Activated B cell treated with CpG ODN at 0.5 μM for 24 hours (primary cell): ENCODE data around the gene CACNA1B. TPM values are rescaled to one million over a fixed set of nuclear protein-coding genes. Genes with fewer than 3 reads are reported as not detected.

Experiments
- ATAC-seq: fragments of 200-7000 bp; cut with Tn5 transposase; one replicate; pipeline ENCODE4 v1.10.0; 2021; ENCODE audit warnings: low read depth, mild to moderate bottlenecking, moderate library complexity
- CTCF ChIA-PET: fragments of 350-600 bp; sonication (Branson Sonifier 250); formaldehyde crosslinking; loops from one replicate; lab custom pipeline; 2021; ENCODE audit warnings: antibody characterized with exemption; lab: Charles Lee
- POLR2A ChIA-PET: fragments of 350-600 bp; sonication (Branson Sonifier 250); formaldehyde crosslinking; loops from one replicate; lab custom pipeline; 2021; ENCODE audit warnings: antibody characterized with exemption; lab: Charles Lee
- DNase-seq: peaks from one replicate; pipeline ENCODE4 v3.0.0; 2022
- H3K27ac Mint-ChIP-seq: one replicate; pipeline ENCODE4 v1.8.0; 2020; ENCODE audit warnings: mixed read lengths
- H3K27me3 Mint-ChIP-seq: one replicate; pipeline ENCODE4 v1.8.0; 2021; ENCODE audit warnings: mixed read lengths
- H3K36me3 Mint-ChIP-seq: one replicate; pipeline ENCODE4 v1.8.0; 2021; ENCODE audit warnings: low read depth, mixed read lengths
- H3K4me1 Mint-ChIP-seq: one replicate; pipeline ENCODE4 v1.8.0; 2021; ENCODE audit warnings: mixed read lengths
- H3K4me3 Mint-ChIP-seq: one replicate; pipeline ENCODE4 v1.8.0; 2020; ENCODE audit warnings: mild to moderate bottlenecking, mixed read lengths
- H3K9me3 Mint-ChIP-seq: one replicate; pipeline ENCODE4 v1.8.0; 2020; ENCODE audit warnings: mixed read lengths
- intact Hi-C: fragments of 100-400 bp; cut with micrococcal nuclease; formaldehyde crosslinking; loops from one replicate; pipeline ENCODE4 v1.15.1; 2024
- total RNA-seq: library from RNA; stranded (reverse); gene quantifications from 2 replicates; pipeline ENCODE4 v1.2.3, GENCODE V29; 2022
- TF ChIP-seq, protein P1 (sequence below): fragments of 200-600 bp; IDR thresholded peaks from one replicate; pipeline ENCODE4 v1.8.0; 2022; ENCODE audit warnings: antibody characterized with exemption, mild to moderate bottlenecking

The CACNA1B gene
- total RNA-seq, 1 donor from 2014 or later = 1.5 TPM

DNA sequence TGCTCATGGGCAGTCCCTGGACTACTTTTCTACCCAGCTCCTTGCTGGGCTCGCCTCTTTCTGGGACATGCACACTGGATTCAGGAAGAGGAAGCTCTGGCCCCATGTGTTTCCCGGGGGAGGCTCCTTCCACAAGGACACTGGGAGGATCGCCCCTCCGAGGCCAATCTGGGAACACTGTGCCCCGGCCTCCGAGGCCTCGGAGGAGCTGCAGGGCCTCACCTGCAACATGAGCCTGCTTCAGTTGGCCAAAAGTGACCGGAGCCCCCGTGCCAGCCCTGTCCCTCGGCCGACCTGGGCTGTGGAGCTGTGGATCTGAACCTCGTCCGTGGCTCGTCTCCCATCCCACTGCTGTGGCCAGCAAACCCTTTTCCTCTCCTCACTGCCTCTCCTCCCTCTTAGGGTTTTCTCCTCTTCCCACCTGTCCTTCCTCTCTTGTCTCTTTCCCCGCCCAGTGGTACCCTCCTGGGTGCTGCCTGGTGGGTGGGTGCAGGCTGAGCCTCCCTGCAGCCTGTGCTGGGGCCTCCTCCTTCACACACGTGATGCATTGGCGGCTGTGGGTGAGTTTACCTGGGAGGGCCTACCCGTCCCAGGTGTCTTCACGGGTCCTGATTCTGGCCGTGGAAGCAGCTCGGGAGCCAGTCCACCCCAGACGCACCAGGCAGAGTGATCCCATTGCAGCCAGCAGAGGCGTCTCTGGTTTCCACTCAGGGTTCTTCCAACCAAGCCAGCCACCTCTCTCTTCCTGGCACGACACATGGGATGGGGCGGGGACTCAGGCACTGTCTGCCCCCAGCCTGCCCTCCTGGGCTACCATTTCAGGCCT is 241.8 kb downstream of the CACNA1B start:
- ChIA-PET CTCF (no interaction called here), POLR2A (no interaction called here)
- H3K4me3 Mint-ChIP-seq = no peak overlapping the region
- no peak overlapping the region for H3K27ac Mint-ChIP-seq
- DNase-seq (no peak), ATAC-seq (no peak)
- H3K4me1 Mint-ChIP-seq = no peaks in the 10 kb centered on the region
- H3K36me3 Mint-ChIP-seq = no peaks in the 10 kb centered on the region
- intact Hi-C loops = no loop called here
- H3K27me3 Mint-ChIP-seq = peaks cover 7% of the 10 kb centered on the region
- H3K9me3 Mint-ChIP-seq = no peaks in the 10 kb centered on the region
- TF ChIP-seq, protein P1, sequence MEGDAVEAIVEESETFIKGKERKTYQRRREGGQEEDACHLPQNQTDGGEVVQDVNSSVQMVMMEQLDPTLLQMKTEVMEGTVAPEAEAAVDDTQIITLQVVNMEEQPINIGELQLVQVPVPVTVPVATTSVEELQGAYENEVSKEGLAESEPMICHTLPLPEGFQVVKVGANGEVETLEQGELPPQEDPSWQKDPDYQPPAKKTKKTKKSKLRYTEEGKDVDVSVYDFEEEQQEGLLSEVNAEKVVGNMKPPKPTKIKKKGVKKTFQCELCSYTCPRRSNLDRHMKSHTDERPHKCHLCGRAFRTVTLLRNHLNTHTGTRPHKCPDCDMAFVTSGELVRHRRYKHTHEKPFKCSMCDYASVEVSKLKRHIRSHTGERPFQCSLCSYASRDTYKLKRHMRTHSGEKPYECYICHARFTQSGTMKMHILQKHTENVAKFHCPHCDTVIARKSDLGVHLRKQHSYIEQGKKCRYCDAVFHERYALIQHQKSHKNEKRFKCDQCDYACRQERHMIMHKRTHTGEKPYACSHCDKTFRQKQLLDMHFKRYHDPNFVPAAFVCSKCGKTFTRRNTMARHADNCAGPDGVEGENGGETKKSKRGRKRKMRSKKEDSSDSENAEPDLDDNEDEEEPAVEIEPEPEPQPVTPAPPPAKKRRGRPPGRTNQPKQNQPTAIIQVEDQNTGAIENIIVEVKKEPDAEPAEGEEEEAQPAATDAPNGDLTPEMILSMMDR = no peak

GRCh38 chr9:138120072-138120471 is 242.5 kb downstream of the CACNA1B start:
- H3K4me1 Mint-ChIP-seq = no peaks in the 10 kb centered on the region
- ChIA-PET POLR2A (no interaction called here), CTCF (no interaction called here)
- DNase-seq (no peak), ATAC-seq (no peak)
- H3K36me3 Mint-ChIP-seq = no peaks in the 10 kb centered on the region
- no peaks in the 10 kb centered on the region for H3K9me3 Mint-ChIP-seq
- intact Hi-C loops = no loop called here
- peaks cover 7% of the 10 kb centered on the region for H3K27me3 Mint-ChIP-seq
- H3K27ac Mint-ChIP-seq = no peak overlapping the region
- TF ChIP-seq, protein P1 = no peak
- no peak overlapping the region for H3K4me3 Mint-ChIP-seq

GRCh38 chr9:138120511-138121437 is 243.2 kb downstream of the CACNA1B start:
- POLR2A ChIA-PET = no interaction called here
- TF ChIP-seq, protein P1 = no peak

GRCh38 chr9:138121438-138122050 is 244.0 kb downstream of the CACNA1B start:
- Mint-ChIP-seq H3K4me1 (no peaks in the 10 kb centered on the region), H3K27me3 (peaks cover 3% of the 10 kb centered on the region), H3K36me3 (no peaks in the 10 kb centered on the region), H3K27ac (no peak overlapping the region), H3K9me3 (no peaks in the 10 kb centered on the region), H3K4me3 (no peak overlapping the region)
- no peak for ATAC-seq
- POLR2A ChIA-PET = no interaction called here
- intact Hi-C loops = no loop called here
- CTCF ChIA-PET = no interaction called here
- TF ChIP-seq, protein P1 = no peak
- no peak for DNase-seq

More at GRCh38 chr9:138120511-138121437, 243.2 kb downstream of the CACNA1B start:
- Mint-ChIP-seq H3K4me3 (no peak overlapping the region), H3K4me1 (no peaks in the 10 kb centered on the region), H3K9me3 (no peaks in the 10 kb centered on the region), H3K36me3 (no peaks in the 10 kb centered on the region), H3K27me3 (peaks cover 6% of the 10 kb centered on the region), H3K27ac (no peak overlapping the region)
- ATAC-seq (no peak), DNase-seq (no peak)
- intact Hi-C loops = no loop called here
- CTCF ChIA-PET = no interaction called here
